Stimulated activated CD4-positive, alpha-beta T cell treated with anti-CD3 and anti-CD28 coated beads, Interleukin-15, amount 100 ng/mL, for 24 hours (primary cell): ENCODE measurements around the gene CCDC122.

Experiments used
- DNase-seq: peaks from one replicate; pipeline ENCODE4 v3.0.0-alpha.2; 2020

Gene CCDC122

GRCh38 chr13:43799191-43799590, 80.3 kb downstream of the CCDC122 start:
- peak; percentile 18 for DNase-seq

GRCh38 chr13:43797869-43798268, 81.7 kb downstream of the CCDC122 start:
- no peak for DNase-seq

GRCh38 chr13:43797159-43797558, 82.4 kb downstream of the CCDC122 start:
- DNase-seq, result no peak

- DNase-seq, result no peak
Observed at GRCh38 chr13:43794416-43794815, 85.1 kb downstream of the CCDC122 start.

- DNase-seq, result no peak
Observed at GRCh38 chr13:43792076-43792881, 87.3 kb downstream of the CCDC122 start.

- DNase-seq, result no peak
Observed at GRCh38 chr13:43787997-43788396, 91.5 kb downstream of the CCDC122 start.

GRCh38 chr13:43787518-43787891, 92.0 kb downstream of the CCDC122 start:
- no peak for DNase-seq

- peak; percentile 59 for DNase-seq
Observed at GRCh38 chr13:43786766-43787517, 92.6 kb downstream of the CCDC122 start, which contains the start of gene ENOX1. Gene ENOX1 (minus strand): TSS chr13:43786972.

GRCh38 chr13:43786472-43786765, 93.1 kb downstream of the CCDC122 start:
- DNase-seq, result no peak
